ENCODE results near the gene RAB31. TPM values are rescaled to one million over a fixed set of nuclear protein-coding genes. Genes with fewer than 3 reads are reported as not detected.

Gene RAB31
- total RNA-seq, 2 donors from 2014 or later, result 7.7 to 86.9 TPM

DNA sequence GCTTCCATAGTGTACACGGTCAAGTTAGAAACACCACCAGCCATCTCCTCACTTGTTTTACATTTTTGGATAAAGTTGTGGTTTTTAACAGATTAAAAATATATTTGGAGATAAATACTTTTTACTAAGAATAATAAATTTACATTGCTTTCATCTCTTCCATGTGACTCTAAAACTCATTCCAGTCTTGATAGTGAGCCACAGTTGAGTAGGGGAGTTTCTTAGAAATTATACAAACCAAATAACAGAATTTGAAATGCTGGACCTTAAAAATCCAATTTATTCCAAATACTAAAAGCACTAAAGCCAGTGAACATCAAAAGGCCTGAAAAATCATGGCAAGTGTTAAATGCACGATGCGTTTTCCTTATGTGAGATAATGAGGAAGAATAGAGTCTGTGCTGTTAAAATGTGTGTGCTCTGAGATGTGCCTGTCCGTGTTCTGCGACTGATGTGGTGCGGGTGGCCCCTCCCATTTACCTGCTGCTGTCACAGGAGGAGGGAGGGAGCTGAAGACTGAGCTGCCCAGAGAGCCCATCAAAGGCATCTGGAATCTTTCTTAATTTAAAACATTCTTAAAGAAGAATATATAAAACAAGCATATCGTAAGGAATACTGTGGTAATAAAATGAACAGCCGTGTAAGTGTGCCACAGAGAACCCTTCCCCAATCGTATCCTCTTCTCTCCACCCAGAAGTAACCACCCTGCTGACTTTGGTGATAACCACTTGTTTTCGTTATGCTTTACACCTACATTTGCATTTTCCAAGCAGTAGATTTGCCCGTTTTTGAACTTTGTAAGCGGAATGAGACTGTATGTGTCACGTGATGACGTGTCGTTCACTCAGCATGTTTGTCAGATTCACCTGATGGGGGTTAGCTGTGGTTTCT, 120.7 kb downstream of the RAB31 start:
- no peak for TF ChIP-seq POLR2AphosphoS5 (IDR thresholded peaks at IDR 0.05)
- TF ChIP-seq, protein P1, sequence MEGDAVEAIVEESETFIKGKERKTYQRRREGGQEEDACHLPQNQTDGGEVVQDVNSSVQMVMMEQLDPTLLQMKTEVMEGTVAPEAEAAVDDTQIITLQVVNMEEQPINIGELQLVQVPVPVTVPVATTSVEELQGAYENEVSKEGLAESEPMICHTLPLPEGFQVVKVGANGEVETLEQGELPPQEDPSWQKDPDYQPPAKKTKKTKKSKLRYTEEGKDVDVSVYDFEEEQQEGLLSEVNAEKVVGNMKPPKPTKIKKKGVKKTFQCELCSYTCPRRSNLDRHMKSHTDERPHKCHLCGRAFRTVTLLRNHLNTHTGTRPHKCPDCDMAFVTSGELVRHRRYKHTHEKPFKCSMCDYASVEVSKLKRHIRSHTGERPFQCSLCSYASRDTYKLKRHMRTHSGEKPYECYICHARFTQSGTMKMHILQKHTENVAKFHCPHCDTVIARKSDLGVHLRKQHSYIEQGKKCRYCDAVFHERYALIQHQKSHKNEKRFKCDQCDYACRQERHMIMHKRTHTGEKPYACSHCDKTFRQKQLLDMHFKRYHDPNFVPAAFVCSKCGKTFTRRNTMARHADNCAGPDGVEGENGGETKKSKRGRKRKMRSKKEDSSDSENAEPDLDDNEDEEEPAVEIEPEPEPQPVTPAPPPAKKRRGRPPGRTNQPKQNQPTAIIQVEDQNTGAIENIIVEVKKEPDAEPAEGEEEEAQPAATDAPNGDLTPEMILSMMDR (IDR thresholded peaks at IDR 0.05), result no peak
- no peak for TF ChIP-seq POLR2A (IDR thresholded peaks at IDR 0.05)
- intact Hi-C loops (cut with DNase I), result no loop called here
- no peaks in the 10 kb centered on the region for H3K36me3 ChIP-seq
- no peak overlapping the region for H3K27ac ChIP-seq
- H3K9me3 ChIP-seq, result no peaks in the 10 kb centered on the region
- H3K27me3 ChIP-seq (replicated peaks; ENCODE audit: insufficient read depth), result no peaks in the 10 kb centered on the region
- H3K4me3 ChIP-seq, result no peak overlapping the region
- H3K4me1 ChIP-seq (replicated peaks), result no peaks in the 10 kb centered on the region
- DNase-seq (ENCODE audit: low spot score), result no peak
- 84% methylated on average over 15 of the region's 15 CpGs for whole genome bisulfite sequencing

DNA sequence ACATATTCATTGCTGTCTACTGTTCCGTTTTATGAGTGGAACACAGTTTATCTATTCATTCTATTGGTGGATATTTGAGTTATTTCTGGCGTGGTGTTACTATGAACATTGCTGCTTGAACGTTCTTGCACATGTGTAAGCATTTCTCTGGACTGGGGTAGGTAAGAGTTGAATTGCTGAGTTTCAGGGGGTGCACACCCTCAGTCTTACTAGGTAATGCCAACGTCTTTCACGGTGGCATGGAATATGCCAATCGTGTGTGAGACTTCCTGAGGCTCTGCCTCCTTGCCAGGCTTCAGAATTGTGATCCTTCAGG, 121.3 kb downstream of the RAB31 start:
- intact Hi-C loops (cut with DNase I), result no loop called here
- Histone ChIP-seq H3K9me3 (no peaks in the 10 kb centered on the region), H3K27ac (no peak overlapping the region), H3K4me1 (replicated peaks) (no peaks in the 10 kb centered on the region), H3K36me3 (no peaks in the 10 kb centered on the region), H3K27me3 (replicated peaks; ENCODE audit: insufficient read depth) (no peaks in the 10 kb centered on the region), H3K4me3 (no peak overlapping the region)
- TF ChIP-seq POLR2AphosphoS5 (IDR thresholded peaks at IDR 0.05) (no peak), POLR2A (IDR thresholded peaks at IDR 0.05) (no peak)
- TF ChIP-seq, protein P1 (IDR thresholded peaks at IDR 0.05), result no peak
- 90% methylated on average over 6 of the region's 6 CpGs for WGBS
- DNase-seq (ENCODE audit: low spot score), result no peak

DNA sequence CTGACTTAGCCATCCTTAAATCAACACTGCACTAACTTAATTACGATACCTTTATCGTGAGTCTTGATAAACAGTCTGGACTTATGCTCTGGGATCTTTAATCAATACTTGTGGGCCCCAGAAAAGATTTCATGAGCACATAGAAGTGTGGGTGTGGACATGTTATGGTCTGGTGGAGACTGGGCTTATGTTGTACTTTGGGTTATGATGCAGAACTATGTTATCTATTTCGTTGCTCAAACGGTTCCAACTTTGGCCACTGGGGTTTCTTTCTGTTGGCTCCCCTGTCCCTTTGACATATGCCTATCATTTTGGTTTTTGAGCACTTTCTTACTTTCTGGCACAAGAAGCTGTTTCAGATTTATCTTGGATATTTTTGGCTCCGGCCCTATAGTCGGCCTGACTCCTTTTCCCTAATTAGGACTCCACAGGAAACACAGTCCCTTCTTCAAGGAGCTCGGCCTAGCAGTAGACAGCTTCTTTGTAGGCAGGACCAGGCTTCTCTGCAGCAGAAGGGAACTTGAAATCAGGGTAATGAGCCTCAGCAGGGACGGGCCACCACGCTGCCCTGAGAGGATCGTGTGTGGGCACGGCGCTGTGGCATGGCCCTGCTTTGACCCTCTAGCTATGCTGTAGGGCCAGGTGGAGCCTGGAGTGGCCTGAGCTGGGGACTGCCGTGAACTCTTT, 123.1 kb downstream of the RAB31 start:
- H3K27me3 ChIP-seq (replicated peaks; ENCODE audit: insufficient read depth), result no peaks in the 10 kb centered on the region
- H3K36me3 ChIP-seq, result no peaks in the 10 kb centered on the region
- TF ChIP-seq, protein P1 (IDR thresholded peaks at IDR 0.05), result peak in 1 of 4 experiments; percentile 8
- no peak for TF ChIP-seq POLR2A (IDR thresholded peaks at IDR 0.05)
- 86% methylated on average over 13 of the region's 13 CpGs for WGBS
- H3K9me3 ChIP-seq, result no peaks in the 10 kb centered on the region
- H3K27ac ChIP-seq, result no peak overlapping the region
- intact Hi-C loops (cut with DNase I), result no loop called here
- peak; percentile 1 for DNase-seq (ENCODE audit: low spot score)
- no peak overlapping the region for H3K4me3 ChIP-seq
- H3K4me1 ChIP-seq (replicated peaks), result no peaks in the 10 kb centered on the region

DNA sequence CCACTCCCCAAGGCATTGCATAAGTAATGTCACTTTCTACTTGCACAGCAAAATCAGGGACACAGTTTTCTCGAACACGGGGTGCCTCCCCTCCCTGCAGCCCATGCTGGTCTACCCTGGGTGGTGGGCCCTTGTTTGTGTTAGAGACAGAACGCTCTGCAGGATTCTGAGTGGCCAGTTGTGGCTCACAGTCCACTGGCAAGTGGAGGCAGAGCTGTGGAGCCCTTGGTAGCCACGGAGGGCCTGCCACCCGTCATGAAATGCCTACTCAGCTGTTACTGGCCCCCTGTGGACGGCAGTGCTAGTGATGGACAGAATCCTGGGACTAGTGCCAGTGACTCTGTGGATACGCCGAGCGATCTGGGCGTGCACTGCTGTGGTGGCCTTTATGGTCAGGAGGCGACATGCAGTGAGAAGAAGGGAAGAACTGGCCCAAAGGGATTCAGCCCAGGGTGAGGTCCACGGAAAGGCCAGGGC, 123.7 kb downstream of the RAB31 start:
- Histone ChIP-seq H3K27ac (no peak overlapping the region), H3K27me3 (replicated peaks; ENCODE audit: insufficient read depth) (no peaks in the 10 kb centered on the region), H3K4me3 (no peak overlapping the region), H3K4me1 (replicated peaks) (no peaks in the 10 kb centered on the region), H3K9me3 (no peaks in the 10 kb centered on the region), H3K36me3 (no peaks in the 10 kb centered on the region)
- TF ChIP-seq, protein P1 (IDR thresholded peaks at IDR 0.05), result no peak
- TF ChIP-seq POLR2A (IDR thresholded peaks at IDR 0.05) (no peak), POLR2AphosphoS5 (IDR thresholded peaks at IDR 0.05) (no peak)
- 88% methylated on average over 12 of the region's 12 CpGs for WGBS
- peak; percentile 1 for DNase-seq (ENCODE audit: low spot score)
- intact Hi-C loops (cut with DNase I), result no loop called here
